HG03558 (cell line): ENCODE measurements around the gene SYCE1.
"Not testable (repeated sequence)": the region's sequence is repeated elsewhere in the genome, so short reads cannot be mapped to it uniquely, and the experiment has no call there.

Source experiments
- ATAC-seq: cut with Tn5 transposase; IDR thresholded peaks from one replicate; pipeline ENCODE4 v1.9.1; 2021; ENCODE audit warnings: moderate number of reproducible peaks; ENCODE audit not compliant: unreplicated experiment; ENCODE audit errors: extremely low read depth

SYCE1 gene

GRCh38 chr10:133565441-133566294 lies at the start of gene SYCE1:
Gene SYCE1, minus strand, starts transcription at chr10:133565583. Its CDS starts 54 bp downstream, at chr10:133565529.
- no peak for ATAC-seq

- ATAC-seq = no peak
These were observed 49.6 kb upstream of the SYCE1 start for GRCh38 chr10:133614830-133615580.

- no peak for ATAC-seq
These were observed 48.3 kb upstream of the SYCE1 start for GRCh38 chr10:133613699-133614098.

- ATAC-seq = no peak
These were observed 45.7 kb upstream of the SYCE1 start for GRCh38 chr10:133611079-133611478.

- no peak for ATAC-seq
These were observed 43.5 kb upstream of the SYCE1 start for GRCh38 chr10:133608855-133609254.

- ATAC-seq = not testable (repeated sequence)
These were observed 38.1 kb upstream of the SYCE1 start for GRCh38 chr10:133603434-133603833.

- ATAC-seq = no peak
These were observed 35.3 kb upstream of the SYCE1 start for GRCh38 chr10:133600657-133601056.

- not testable (repeated sequence) for ATAC-seq
These were observed 34.5 kb upstream of the SYCE1 start for GRCh38 chr10:133599869-133600268.

- no peak for ATAC-seq
These were observed 27.3 kb upstream of the SYCE1 start for GRCh38 chr10:133592716-133593115.

GRCh38 chr10:133590970-133591359 lies 25.6 kb upstream of the SYCE1 start:
- no peak for ATAC-seq

- no peak for ATAC-seq
These were observed 25.0 kb upstream of the SYCE1 start for GRCh38 chr10:133590226-133590969.

GRCh38 chr10:133577037-133577436 lies 11.7 kb upstream of the SYCE1 start:
- ATAC-seq = not testable (repeated sequence)

GRCh38 chr10:133573460-133573859 lies 8.1 kb upstream of the SYCE1 start:
- ATAC-seq = not testable (repeated sequence)

GRCh38 chr10:133572055-133572454 lies 6.7 kb upstream of the SYCE1 start:
- ATAC-seq = not testable (repeated sequence)

- ATAC-seq = not testable (repeated sequence)
These were observed 4.4 kb upstream of the SYCE1 start for GRCh38 chr10:133569801-133570200.

- not testable (repeated sequence) for ATAC-seq
These were observed 3.6 kb upstream of the SYCE1 start for GRCh38 chr10:133568831-133569527.

GRCh38 chr10:133568287-133568614 lies 2.9 kb upstream of the SYCE1 start:
- ATAC-seq = no peak

- ATAC-seq = no peak
These were observed 2.4 kb upstream of the SYCE1 start for GRCh38 chr10:133567609-133568286.

- no peak for ATAC-seq
These were observed 1.7 kb upstream of the SYCE1 start for GRCh38 chr10:133567119-133567518.

- no peak for ATAC-seq
These were observed 567 bp downstream of the SYCE1 start for GRCh38 chr10:133564816-133565215.
